CD4-positive, alpha-beta T cell treated with Interleukin-17A for 4 hours (primary cell): ENCODE results near the gene FASTKD2.

Source experiments
- DNase-seq: peaks from one replicate; pipeline ENCODE4 v3.0.0-alpha.2; 2020; ENCODE audit warnings: mixed read lengths

The FASTKD2 gene

DNA sequence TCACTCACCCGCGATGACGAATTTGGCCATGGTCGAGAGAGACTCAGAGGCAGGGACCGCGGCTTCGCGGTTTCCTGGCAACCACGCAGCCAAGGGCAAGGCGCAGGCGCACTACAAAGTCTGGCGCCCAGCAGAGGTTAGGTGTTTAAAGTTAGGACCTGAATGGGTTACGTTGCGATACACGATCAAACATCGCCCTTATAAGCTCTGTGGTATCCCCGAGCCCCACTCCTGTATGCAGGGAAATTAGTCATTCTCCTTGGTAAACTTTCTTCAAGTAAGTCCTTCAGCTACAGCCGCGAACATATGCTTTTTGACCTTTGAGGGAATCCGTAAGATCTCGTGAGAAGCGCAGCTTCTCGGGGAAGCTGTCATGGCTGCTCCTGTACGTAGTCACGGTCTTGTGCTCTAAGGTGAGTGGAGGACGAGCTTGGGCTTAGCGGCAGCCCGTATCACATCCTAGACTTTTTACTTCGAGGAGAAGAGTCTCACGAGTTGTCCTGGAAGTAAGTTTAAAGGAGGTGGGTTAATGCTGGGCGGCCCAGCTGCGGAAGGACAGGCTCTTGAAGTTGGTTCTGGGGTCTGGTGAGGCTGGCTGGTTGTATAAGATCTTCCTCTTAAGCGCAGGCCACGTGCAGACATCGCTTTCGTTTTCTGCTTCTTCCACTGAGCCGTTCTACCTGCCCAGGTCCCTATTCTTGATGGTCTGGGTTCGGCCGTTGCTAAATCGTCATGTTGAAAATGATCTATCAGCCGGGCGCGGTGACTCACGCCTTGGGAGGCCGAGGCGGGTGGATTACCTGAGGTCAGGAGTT, at the start of gene FASTKD2, which contains the start of gene MDH1B:
FASTKD2 (plus strand) TSS at position 365 of the 815 bp plus-strand sequence. CDS start 1,088 bp downstream, outside the sequence.
MDH1B (minus strand) TSS at position 87 of the 815 bp plus-strand sequence; CDS start at position 30, 57 bp downstream.
- DNase-seq, result peak; percentile 87

GRCh38 chr2:206716623-206717022, 48.8 kb upstream of the FASTKD2 start:
- DNase-seq, result no peak

- no peak for DNase-seq
Measured at GRCh38 chr2:206718296-206718695, 47.1 kb upstream of the FASTKD2 start, which contains the start of gene DYTN. DYTN (minus strand) TSS chr2:206718396; CDS start chr2:206718279, 117 bp downstream.

GRCh38 chr2:206721256-206721920, 44.0 kb upstream of the FASTKD2 start:
- no peak for DNase-seq

DNA sequence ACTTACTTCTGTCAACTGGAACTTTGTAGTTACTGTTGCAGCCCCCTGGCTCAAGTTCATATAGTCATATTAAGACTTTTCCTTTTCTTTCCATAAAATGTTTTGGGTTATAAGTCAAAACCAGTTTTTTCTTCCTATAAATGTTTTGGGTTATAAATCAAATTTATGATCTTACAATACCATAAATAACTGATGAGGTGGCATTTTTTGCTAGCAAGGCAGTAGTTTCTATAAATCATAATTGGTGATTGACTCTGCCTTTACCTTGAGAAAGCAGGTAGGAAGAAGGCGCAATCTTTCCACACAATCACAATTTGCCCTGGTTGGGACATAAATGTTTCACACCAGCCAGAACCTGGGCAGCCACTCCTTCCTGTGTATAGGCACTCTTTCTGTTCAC, 42.1 kb upstream of the FASTKD2 start:
- DNase-seq, result no peak

DNA sequence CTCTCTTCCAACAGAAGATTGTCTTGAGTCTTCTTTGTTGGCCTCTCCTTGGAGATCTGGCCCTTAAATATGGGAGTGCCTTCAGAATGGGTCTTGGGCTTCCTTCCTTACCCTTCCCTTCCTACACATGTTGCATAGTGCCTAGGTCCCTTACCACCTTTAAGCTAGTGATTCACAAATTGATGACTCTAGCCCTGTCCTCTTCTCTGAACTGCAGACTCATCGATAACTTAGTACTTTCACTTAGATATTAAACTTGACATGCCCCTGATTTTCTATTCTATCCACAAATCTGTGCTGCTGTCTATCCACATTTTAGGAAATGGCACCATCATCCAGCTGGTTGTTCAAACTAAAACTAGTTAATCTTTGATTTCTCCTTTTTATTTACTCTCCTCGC, 38.1 kb upstream of the FASTKD2 start:
- DNase-seq, result no peak

DNA sequence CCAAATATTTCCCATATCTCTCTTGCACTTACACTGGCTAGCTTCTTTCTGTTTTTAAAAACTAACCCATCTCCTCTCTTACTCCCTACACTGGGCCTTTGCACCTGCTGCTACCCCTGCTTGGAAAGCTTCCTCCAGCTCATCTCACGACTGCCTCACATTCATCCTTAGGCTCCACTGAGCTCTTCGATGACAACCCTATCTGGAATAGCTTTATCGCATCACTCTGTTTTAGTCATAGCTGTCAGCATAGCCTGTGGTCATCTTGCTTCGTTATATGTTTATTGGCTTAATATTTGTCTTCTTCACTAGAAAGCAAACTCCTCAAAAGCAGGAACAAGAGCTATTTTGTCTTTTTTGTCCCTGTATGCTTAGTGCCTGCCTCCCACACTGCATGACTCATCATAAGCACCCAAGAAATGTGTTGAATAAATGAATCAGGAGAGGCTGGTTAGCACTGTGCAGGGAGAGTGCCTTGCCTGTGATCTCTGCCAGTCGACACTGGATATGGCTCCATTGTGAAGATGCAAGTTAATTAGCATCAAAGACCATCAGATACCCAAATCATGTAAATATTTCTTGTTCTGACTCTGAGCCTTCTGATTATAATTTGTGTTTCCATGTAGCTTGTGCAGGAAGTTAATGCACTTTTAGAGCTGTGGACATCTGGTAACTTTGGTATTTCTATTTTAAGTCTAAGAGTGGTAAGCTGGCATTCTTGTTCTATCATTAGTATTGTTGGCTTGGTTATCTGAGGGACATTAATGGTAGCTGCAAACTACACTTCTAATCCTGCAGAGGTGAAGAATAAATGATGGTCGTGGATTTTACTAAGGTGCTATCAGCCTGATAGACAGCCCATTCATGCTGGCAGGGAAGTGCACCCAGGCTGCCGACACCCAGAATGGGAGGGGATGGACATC, 36.9 kb upstream of the FASTKD2 start:
- no peak for DNase-seq

- DNase-seq, result no peak
Measured at GRCh38 chr2:206733341-206733740, 32.1 kb upstream of the FASTKD2 start.

GRCh38 chr2:206736935-206737334, 28.5 kb upstream of the FASTKD2 start:
- no peak for DNase-seq

DNA sequence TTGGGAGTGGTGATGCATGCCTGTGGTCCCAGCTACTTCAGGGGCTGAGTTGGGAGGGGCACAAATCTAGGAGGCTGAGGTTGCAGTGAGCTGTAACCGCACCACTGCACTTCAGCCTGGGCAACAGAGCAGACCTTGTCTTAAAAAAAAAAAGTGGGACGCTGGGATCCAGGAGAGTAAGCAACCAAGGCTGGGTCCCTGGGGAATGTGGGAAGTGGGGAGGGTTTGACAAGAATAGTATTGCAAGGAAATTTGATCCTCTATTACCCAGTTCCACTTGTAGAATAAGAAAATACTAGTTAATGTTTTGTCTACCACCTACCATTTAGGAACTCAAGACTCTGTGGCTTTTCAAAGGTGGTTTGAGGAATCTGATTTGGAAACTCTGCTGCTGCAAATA, 26.1 kb upstream of the FASTKD2 start:
- no peak for DNase-seq

DNA sequence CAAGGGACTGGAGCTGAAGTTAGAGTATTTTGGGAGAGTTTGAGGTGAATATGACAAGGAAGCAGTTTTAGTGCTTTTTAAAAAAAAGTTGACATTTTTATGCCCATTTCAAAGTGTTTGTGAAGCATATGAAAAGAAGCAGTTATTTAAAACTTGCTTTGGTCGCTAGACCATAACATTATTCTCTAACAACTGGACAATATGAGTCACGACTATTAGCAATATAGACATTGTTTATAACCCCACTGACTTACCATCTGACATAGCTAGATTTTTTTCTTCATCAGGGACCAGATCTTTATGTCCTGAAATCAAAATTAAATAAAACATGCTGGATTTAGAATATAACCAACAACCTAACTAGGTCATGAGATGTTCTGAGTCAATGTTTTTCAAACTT, 24.6 kb upstream of the FASTKD2 start:
- DNase-seq, result no peak

GRCh38 chr2:206756816-206757215, 8.6 kb upstream of the FASTKD2 start:
- no peak for DNase-seq

GRCh38 chr2:206764673-206765241, 649 bp upstream of the FASTKD2 start:
- no peak for DNase-seq

DNA sequence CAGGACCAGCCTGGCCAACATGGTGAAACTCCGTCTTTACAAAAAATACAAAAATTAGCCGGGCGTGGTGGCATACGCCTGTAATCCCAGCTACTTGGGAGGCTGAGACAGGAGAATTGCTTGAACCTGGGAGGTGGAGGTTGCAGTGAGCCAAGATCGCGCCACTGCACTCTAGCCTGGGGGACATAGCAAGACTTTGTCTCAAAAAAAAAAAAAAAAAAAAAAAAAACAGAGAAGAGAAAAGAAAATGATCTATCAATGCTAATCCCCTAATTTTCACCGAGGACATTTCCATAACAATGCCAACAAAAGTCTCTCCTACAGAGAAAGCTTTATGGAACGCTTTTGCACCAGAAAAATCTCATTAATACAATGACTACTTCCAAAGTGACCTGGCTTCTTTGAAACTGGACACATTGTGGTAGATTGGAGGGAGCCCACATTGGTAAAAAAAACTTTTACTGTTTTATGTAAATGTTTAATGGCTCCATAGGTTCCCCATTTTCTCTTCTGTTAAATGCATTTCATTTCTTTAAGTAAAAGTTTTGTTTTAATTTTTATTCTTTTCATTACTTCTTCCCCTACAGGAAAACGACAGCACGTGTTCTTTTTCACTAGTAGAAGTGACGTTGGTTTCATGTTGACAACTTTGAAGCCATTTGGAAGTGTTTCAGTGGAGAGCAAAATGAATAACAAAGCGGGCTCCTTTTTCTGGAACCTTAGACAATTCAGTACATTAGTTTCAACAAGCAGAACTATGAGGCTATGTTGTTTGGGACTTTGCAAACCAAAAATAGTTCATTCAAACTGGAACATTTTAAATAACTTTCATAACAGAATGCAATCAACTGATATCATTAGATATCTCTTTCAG, 888 bp downstream of the FASTKD2 start:
- DNase-seq, result no peak

DNA sequence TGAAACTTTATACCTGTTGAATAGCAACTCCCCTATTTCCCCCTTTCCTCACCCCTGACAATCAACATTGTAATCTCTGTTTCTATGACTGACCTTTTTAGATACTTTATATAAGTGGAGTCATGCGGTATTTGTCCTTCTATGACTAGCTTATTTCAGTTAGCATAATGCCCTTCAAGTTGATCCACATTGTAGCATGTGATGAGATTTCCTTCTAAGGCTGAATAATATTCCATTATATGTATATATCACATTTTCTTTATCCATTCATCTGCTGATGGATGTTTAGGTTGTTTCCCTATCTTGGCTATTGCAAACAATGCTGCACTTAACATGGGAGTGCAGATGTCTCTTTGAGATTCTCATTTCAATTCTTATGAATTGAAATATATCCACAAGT, 9.5 kb downstream of the FASTKD2 start:
- no peak for DNase-seq

DNA sequence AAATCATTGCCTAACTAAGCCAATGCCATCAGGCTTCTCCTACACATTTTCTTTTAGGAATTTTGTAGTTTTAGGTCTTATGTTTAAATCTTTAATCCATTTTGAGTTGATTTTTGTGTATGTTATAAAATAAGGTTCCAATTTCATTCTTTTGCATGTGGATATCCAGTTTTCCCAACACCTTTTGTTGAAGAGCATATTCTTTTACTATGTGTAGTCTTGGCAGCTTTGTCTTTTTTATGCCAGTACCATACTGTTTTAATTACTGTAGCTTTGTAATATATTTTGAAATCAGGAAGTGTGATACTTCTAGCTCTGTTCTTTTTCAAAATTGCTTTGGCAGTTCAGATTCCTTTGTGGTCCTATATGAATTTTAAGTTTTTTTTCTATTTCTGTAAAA, 11.0 kb downstream of the FASTKD2 start:
- DNase-seq, result no peak

GRCh38 chr2:206780671-206781070, 15.3 kb downstream of the FASTKD2 start:
- no peak for DNase-seq

DNA sequence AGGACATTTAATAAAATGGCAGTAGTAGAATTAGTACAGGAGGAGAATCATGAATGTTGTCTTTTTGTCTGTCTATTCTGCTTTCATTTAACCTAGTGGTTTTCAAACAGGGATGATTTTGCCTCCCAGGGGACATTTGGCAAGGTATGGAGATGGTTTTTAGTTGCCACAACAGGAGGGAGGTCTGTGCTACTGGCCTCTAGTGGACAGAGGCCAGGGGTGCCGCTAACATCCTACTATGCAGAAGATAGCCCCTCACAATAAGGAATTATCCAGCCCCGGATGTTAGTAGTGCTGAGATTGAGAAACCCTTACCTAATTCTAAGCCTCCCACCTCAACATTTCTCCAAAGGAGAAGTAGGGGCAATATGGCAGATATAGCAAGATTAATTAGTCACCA, 18.3 kb downstream of the FASTKD2 start:
- no peak for DNase-seq

GRCh38 chr2:206784559-206785353, 19.4 kb downstream of the FASTKD2 start:
- no peak for DNase-seq

DNA sequence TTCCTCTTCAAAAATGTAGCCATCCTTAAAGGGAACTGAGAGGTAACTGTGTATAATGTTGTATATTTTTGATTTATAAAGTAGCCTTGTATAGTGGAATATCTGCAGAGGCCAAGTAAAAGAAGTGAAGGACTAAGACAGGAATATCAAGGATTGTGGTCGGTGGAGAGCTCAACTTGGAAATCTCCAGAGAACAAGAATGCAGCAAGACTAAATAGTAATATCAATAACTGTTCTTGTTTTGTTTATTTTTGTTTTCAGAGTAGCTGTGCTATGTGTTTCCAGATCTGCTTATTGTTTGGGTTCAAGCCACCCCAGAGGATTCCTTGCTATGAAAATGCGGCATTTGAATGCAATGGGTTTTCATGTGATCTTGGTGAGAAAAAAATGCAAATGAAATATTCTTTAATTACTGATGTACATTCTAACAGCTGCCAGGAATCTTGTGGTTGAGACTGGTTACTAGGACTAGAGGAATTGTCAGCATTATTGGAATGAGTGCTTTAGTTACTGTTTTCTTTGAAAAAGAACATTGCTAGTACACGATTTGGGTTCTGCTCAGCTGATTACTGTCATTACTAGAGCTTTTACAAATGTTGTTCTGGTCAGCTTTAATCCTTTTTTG, 25.0 kb downstream of the FASTKD2 start:
- DNase-seq, result no peak
